GM12878 (cell line): Measurements from ENCODE around the gene ZNF644.

Source experiments
- CEBPB ChIP-seq, 2 experiments: fragments of 150-350 bp in 1 of 2; IDR thresholded peaks; 2 replicates each; pipeline ENCODE4 v1.6.1; 2012 to 2014; ENCODE audit warnings: low read depth in 2 of 2, low read length in 2 of 2, borderline replicate concordance in 1 of 2, inconsistent platforms in 1 of 2
- CREB1 ChIP-seq: IDR thresholded peaks from 2 replicates; pipeline ENCODE4 v1.6.1; 2012; ENCODE audit warnings: low read depth, mild to moderate bottlenecking, inconsistent platforms
- ETV6 ChIP-seq, 2 experiments: fragments of 450-650 bp in 1 of 2; IDR thresholded peaks in 1 of 2; conservative IDR thresholded peaks in 1 of 2; 2 replicates each; pipeline ENCODE4 v1.6.1; 2014; ENCODE audit warnings: antibody characterized with exemption in 1 of 2, borderline replicate concordance in 1 of 2, low read depth in 1 of 2, mild to moderate bottlenecking in 1 of 2, moderate library complexity in 1 of 2
- FOXK2 ChIP-seq: fragments of 450-650 bp; IDR thresholded peaks from 2 replicates; pipeline ENCODE4 v1.6.1; 2017; ENCODE audit warnings: mild to moderate bottlenecking, moderate library complexity
- HDAC6 ChIP-seq: fragments of 200-600 bp; sonication (generic); IDR thresholded peaks from one replicate; pipeline ENCODE4 v1.8.0; 2017; ENCODE audit warnings: antibody characterized with exemption; ENCODE audit not compliant: unreplicated experiment
- JUND ChIP-seq: IDR thresholded peaks from 2 replicates; pipeline ENCODE4 v1.6.1; 2012; ENCODE audit warnings: low read depth, mild to moderate bottlenecking, low read length, improper control_type of control experiment, moderate library complexity
- POLR2A ChIP-seq: IDR thresholded peaks from 2 replicates; pipeline ENCODE4 v1.6.1; 2011; ENCODE audit warnings: low read depth, mild to moderate bottlenecking, low read length
- POLR2AphosphoS5 ChIP-seq: IDR thresholded peaks from 2 replicates; pipeline ENCODE4 v1.6.1; 2011; ENCODE audit warnings: mild to moderate bottlenecking, low read length, inconsistent platforms
- RAD21 ChIP-seq: IDR thresholded peaks from 2 replicates; pipeline ENCODE4 v1.6.1; 2011; ENCODE audit warnings: mild to moderate bottlenecking, low read depth, low read length, moderate library complexity; ENCODE audit not compliant: insufficient read depth
- YY1 ChIP-seq: IDR thresholded peaks from 2 replicates; pipeline ENCODE4 v1.6.1; 2011; ENCODE audit warnings: low read depth, mild to moderate bottlenecking, low read length
- TF ChIP-seq, protein P1 (sequence below), 3 experiments: IDR thresholded peaks in 2 of 3; conservative IDR thresholded peaks in 1 of 3; 2 replicates each; pipeline ENCODE4 v1.5.1; 2011; ENCODE audit warnings: low read depth in 3 of 3, low read length in 3 of 3, mild to moderate bottlenecking in 3 of 3, control low read depth in 2 of 3, moderate library complexity in 2 of 3, inconsistent platforms in 1 of 3, mixed read lengths in 1 of 3; ENCODE audit not compliant: control insufficient read depth in 2 of 3, insufficient read depth in 1 of 3; ENCODE audit errors: extremely low read depth in 1 of 3
- TF ChIP-seq, protein P2 (sequence below): IDR thresholded peaks from 2 replicates; pipeline ENCODE4 v1.6.1; 2011; ENCODE audit warnings: low read depth, low read length, improper control_type of control experiment, borderline replicate concordance
- TF ChIP-seq, protein P3 (sequence below): fragments of 450-650 bp; IDR thresholded peaks from 2 replicates; pipeline ENCODE4 v1.6.1; 2016; ENCODE audit warnings: mild to moderate bottlenecking
- TF ChIP-seq, protein P4 (sequence below): IDR thresholded peaks from 2 replicates; pipeline ENCODE4 v1.6.1; 2012; ENCODE audit warnings: mild to moderate bottlenecking, low read depth, low read length

DNA sequence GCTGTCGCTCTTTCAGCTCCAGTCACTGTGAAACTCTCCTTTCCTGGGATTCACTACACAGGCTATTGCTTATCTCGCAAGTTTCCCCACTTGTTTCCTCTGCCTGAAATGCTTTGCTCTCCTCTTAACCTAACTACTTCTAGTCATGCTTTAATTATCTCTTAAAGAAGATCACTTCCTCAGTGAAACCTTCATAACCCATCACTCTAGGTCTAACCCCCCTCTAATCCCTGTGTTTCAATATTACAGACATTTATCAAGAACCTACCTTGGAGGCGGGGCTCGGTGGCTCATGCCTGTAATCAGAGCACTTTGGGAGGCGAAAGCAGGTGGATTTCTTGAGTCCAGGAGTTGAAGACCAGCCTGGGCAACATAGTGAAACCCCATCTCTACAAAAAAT lies 16.7 kb upstream of the ZNF644 start:
- TF ChIP-seq POLR2A (no peak), RAD21 (no peak), POLR2AphosphoS5 (no peak), FOXK2 (no peak), HDAC6 (no peak), CEBPB (IDR thresholded peaks at IDR 0.05; ENCODE audit: borderline replicate concordance in 1 of 2, low read depth in 2 of 2, low read length in 2 of 2) (no peak), CREB1 (no peak), YY1 (no peak), JUND (no peak), ETV6 (conservative IDR thresholded peaks at IDR 0.05 in 1 of 2, IDR thresholded peaks at IDR 0.05 in 1 of 2; ENCODE audit: borderline replicate concordance in 1 of 2, low read depth in 1 of 2) (no peak)
- TF ChIP-seq, protein P1, sequence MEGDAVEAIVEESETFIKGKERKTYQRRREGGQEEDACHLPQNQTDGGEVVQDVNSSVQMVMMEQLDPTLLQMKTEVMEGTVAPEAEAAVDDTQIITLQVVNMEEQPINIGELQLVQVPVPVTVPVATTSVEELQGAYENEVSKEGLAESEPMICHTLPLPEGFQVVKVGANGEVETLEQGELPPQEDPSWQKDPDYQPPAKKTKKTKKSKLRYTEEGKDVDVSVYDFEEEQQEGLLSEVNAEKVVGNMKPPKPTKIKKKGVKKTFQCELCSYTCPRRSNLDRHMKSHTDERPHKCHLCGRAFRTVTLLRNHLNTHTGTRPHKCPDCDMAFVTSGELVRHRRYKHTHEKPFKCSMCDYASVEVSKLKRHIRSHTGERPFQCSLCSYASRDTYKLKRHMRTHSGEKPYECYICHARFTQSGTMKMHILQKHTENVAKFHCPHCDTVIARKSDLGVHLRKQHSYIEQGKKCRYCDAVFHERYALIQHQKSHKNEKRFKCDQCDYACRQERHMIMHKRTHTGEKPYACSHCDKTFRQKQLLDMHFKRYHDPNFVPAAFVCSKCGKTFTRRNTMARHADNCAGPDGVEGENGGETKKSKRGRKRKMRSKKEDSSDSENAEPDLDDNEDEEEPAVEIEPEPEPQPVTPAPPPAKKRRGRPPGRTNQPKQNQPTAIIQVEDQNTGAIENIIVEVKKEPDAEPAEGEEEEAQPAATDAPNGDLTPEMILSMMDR (IDR thresholded peaks at IDR 0.05 in 2 of 3, conservative IDR thresholded peaks at IDR 0.05 in 1 of 3; ENCODE audit: control insufficient read depth in 2 of 3, extremely low read depth in 1 of 3, insufficient read depth in 1 of 3, low read depth in 3 of 3, low read length in 3 of 3) = no peak
- TF ChIP-seq, protein P2, sequence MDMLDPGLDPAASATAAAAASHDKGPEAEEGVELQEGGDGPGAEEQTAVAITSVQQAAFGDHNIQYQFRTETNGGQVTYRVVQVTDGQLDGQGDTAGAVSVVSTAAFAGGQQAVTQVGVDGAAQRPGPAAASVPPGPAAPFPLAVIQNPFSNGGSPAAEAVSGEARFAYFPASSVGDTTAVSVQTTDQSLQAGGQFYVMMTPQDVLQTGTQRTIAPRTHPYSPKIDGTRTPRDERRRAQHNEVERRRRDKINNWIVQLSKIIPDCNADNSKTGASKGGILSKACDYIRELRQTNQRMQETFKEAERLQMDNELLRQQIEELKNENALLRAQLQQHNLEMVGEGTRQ = no peak
- TF ChIP-seq, protein P3, sequence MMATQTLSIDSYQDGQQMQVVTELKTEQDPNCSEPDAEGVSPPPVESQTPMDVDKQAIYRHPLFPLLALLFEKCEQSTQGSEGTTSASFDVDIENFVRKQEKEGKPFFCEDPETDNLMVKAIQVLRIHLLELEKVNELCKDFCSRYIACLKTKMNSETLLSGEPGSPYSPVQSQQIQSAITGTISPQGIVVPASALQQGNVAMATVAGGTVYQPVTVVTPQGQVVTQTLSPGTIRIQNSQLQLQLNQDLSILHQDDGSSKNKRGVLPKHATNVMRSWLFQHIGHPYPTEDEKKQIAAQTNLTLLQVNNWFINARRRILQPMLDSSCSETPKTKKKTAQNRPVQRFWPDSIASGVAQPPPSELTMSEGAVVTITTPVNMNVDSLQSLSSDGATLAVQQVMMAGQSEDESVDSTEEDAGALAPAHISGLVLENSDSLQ = no peak
- TF ChIP-seq, protein P4, sequence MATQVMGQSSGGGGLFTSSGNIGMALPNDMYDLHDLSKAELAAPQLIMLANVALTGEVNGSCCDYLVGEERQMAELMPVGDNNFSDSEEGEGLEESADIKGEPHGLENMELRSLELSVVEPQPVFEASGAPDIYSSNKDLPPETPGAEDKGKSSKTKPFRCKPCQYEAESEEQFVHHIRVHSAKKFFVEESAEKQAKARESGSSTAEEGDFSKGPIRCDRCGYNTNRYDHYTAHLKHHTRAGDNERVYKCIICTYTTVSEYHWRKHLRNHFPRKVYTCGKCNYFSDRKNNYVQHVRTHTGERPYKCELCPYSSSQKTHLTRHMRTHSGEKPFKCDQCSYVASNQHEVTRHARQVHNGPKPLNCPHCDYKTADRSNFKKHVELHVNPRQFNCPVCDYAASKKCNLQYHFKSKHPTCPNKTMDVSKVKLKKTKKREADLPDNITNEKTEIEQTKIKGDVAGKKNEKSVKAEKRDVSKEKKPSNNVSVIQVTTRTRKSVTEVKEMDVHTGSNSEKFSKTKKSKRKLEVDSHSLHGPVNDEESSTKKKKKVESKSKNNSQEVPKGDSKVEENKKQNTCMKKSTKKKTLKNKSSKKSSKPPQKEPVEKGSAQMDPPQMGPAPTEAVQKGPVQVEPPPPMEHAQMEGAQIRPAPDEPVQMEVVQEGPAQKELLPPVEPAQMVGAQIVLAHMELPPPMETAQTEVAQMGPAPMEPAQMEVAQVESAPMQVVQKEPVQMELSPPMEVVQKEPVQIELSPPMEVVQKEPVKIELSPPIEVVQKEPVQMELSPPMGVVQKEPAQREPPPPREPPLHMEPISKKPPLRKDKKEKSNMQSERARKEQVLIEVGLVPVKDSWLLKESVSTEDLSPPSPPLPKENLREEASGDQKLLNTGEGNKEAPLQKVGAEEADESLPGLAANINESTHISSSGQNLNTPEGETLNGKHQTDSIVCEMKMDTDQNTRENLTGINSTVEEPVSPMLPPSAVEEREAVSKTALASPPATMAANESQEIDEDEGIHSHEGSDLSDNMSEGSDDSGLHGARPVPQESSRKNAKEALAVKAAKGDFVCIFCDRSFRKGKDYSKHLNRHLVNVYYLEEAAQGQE = no peak
